Measurements from ENCODE around the gene ARGLU1.

- TF ChIP-seq CTCF (conservative IDR thresholded peaks at IDR 0.05; ENCODE audit: low read depth, low read length) (no peak), EZH2 (IDR thresholded peaks at IDR 0.05; ENCODE audit: borderline replicate concordance, low read depth, low read length, poor library complexity, severe bottlenecking) (no peak)
Measured at GRCh38 chr13:106499896-106500295, 68.0 kb downstream of the ARGLU1 start.
